T-helper 1 cell treated with Interleukin-12 subunit alpha and Interleukin-12 subunit beta and Interleukin-4 antibody, amounts not matched to agents 30 μg/mL and 1 μg/mL, for 36 hours (primary cell): Measurements from ENCODE around the gene DNAH10.

Experiments
- H3K27ac Mint-ChIP-seq: one replicate; pipeline ENCODE4 v1.8.0; 2021; ENCODE audit warnings: mild to moderate bottlenecking, mixed read lengths
- H3K27me3 Mint-ChIP-seq: one replicate; pipeline ENCODE4 v1.8.0; 2021; ENCODE audit warnings: low read depth, mixed read lengths
- H3K36me3 Mint-ChIP-seq: one replicate; pipeline ENCODE4 v1.8.0; 2021; ENCODE audit warnings: low read depth, mixed read lengths
- H3K4me1 Mint-ChIP-seq: one replicate; pipeline ENCODE4 v1.8.0; 2021; ENCODE audit warnings: low read depth, mixed read lengths
- H3K4me3 Mint-ChIP-seq: one replicate; pipeline ENCODE4 v1.8.0; 2021; ENCODE audit warnings: mild to moderate bottlenecking, moderate library complexity, mixed read lengths
- H3K9me3 Mint-ChIP-seq: one replicate; pipeline ENCODE4 v1.8.0; 2021; ENCODE audit warnings: mixed read lengths

Gene DNAH10

GRCh38 chr12:123761841-123762714 lies at the start of gene DNAH10:
DNAH10 (plus strand) TSS chr12:123762301; CDS start chr12:123762337, 36 bp downstream.
- peak within 1 kb of the TSS; percentile 77 for H3K4me3 Mint-ChIP-seq
- no peaks in the 10 kb centered on the region for H3K36me3 Mint-ChIP-seq
- H3K4me1 Mint-ChIP-seq, result no peaks in the 10 kb centered on the region
- H3K27ac Mint-ChIP-seq, result no peak within 1 kb of the TSS
- peaks cover 11% of the 10 kb centered on the region for H3K27me3 Mint-ChIP-seq
- no peaks in the 10 kb centered on the region for H3K9me3 Mint-ChIP-seq

GRCh38 chr12:123712780-123713319 lies 49.3 kb upstream of the DNAH10 start:
- peak overlapping the region; percentile 79 for H3K27ac Mint-ChIP-seq
- H3K4me1 Mint-ChIP-seq, result peaks cover 33% of the 10 kb centered on the region
- H3K27me3 Mint-ChIP-seq, result no peaks in the 10 kb centered on the region
- no peaks in the 10 kb centered on the region for H3K9me3 Mint-ChIP-seq
- peak overlapping the region; percentile 88 for H3K4me3 Mint-ChIP-seq
- H3K36me3 Mint-ChIP-seq, result peaks cover 4% of the 10 kb centered on the region

- Mint-ChIP-seq H3K27ac (peak overlapping the region; percentile 79), H3K4me3 (peak overlapping the region; percentile 88), H3K36me3 (peaks cover 4% of the 10 kb centered on the region), H3K9me3 (no peaks in the 10 kb centered on the region), H3K4me1 (peaks cover 33% of the 10 kb centered on the region), H3K27me3 (no peaks in the 10 kb centered on the region)
Measured at GRCh38 chr12:123713398-123713797, 48.7 kb upstream of the DNAH10 start.

GRCh38 chr12:123713823-123714585 lies 48.1 kb upstream of the DNAH10 start:
- H3K9me3 Mint-ChIP-seq, result no peaks in the 10 kb centered on the region

GRCh38 chr12:123715195-123715594 lies 46.9 kb upstream of the DNAH10 start:
- H3K9me3 Mint-ChIP-seq, result no peaks in the 10 kb centered on the region
- peak overlapping the region; percentile 58 for H3K27ac Mint-ChIP-seq
- peaks cover 37% of the 10 kb centered on the region for H3K4me1 Mint-ChIP-seq
- H3K27me3 Mint-ChIP-seq, result no peaks in the 10 kb centered on the region
- H3K36me3 Mint-ChIP-seq, result peaks cover 8% of the 10 kb centered on the region
- H3K4me3 Mint-ChIP-seq, result no peak overlapping the region

More at GRCh38 chr12:123713823-123714585, 48.1 kb upstream of the DNAH10 start:
- Mint-ChIP-seq H3K36me3 (peaks cover 4% of the 10 kb centered on the region), H3K4me1 (peaks cover 33% of the 10 kb centered on the region), H3K4me3 (peak overlapping the region; percentile 88), H3K27me3 (no peaks in the 10 kb centered on the region), H3K27ac (peak overlapping the region; percentile 79)

GRCh38 chr12:123717350-123717749 lies 44.8 kb upstream of the DNAH10 start:
- no peaks in the 10 kb centered on the region for H3K9me3 Mint-ChIP-seq
- no peak overlapping the region for H3K4me3 Mint-ChIP-seq
- peaks cover 35% of the 10 kb centered on the region for H3K4me1 Mint-ChIP-seq
- peak overlapping the region; percentile 22 for H3K27ac Mint-ChIP-seq
- no peaks in the 10 kb centered on the region for H3K27me3 Mint-ChIP-seq
- peaks cover 8% of the 10 kb centered on the region for H3K36me3 Mint-ChIP-seq

GRCh38 chr12:123720141-123720814 lies 41.8 kb upstream of the DNAH10 start:
- Mint-ChIP-seq H3K9me3 (no peaks in the 10 kb centered on the region), H3K27me3 (no peaks in the 10 kb centered on the region), H3K27ac (peak overlapping the region; percentile 59), H3K36me3 (peaks cover 16% of the 10 kb centered on the region), H3K4me3 (no peak overlapping the region), H3K4me1 (peaks cover 18% of the 10 kb centered on the region)

- Mint-ChIP-seq H3K4me3 (no peak overlapping the region), H3K36me3 (peaks cover 21% of the 10 kb centered on the region), H3K27me3 (no peaks in the 10 kb centered on the region), H3K4me1 (peaks cover 14% of the 10 kb centered on the region), H3K27ac (no peak overlapping the region), H3K9me3 (no peaks in the 10 kb centered on the region)
Measured at GRCh38 chr12:123721245-123721644, 40.9 kb upstream of the DNAH10 start.

GRCh38 chr12:123723011-123723410 lies 39.1 kb upstream of the DNAH10 start:
- Mint-ChIP-seq H3K36me3 (peaks cover 29% of the 10 kb centered on the region), H3K4me1 (peaks cover 14% of the 10 kb centered on the region), H3K9me3 (no peaks in the 10 kb centered on the region), H3K4me3 (no peak overlapping the region), H3K27me3 (no peaks in the 10 kb centered on the region), H3K27ac (no peak overlapping the region)

GRCh38 chr12:123723765-123724164 lies 38.3 kb upstream of the DNAH10 start:
- peaks cover 34% of the 10 kb centered on the region for H3K36me3 Mint-ChIP-seq
- H3K9me3 Mint-ChIP-seq, result no peaks in the 10 kb centered on the region
- peaks cover 14% of the 10 kb centered on the region for H3K4me1 Mint-ChIP-seq
- no peaks in the 10 kb centered on the region for H3K27me3 Mint-ChIP-seq
- H3K4me3 Mint-ChIP-seq, result no peak overlapping the region
- H3K27ac Mint-ChIP-seq, result no peak overlapping the region

- H3K36me3 Mint-ChIP-seq, result peaks cover 40% of the 10 kb centered on the region
- H3K4me1 Mint-ChIP-seq, result peaks cover 6% of the 10 kb centered on the region
- H3K9me3 Mint-ChIP-seq, result no peaks in the 10 kb centered on the region
- no peak overlapping the region for H3K4me3 Mint-ChIP-seq
- no peak overlapping the region for H3K27ac Mint-ChIP-seq
- H3K27me3 Mint-ChIP-seq, result no peaks in the 10 kb centered on the region
Measured at GRCh38 chr12:123726244-123726643, 35.9 kb upstream of the DNAH10 start.

GRCh38 chr12:123726962-123727361 lies 35.1 kb upstream of the DNAH10 start:
- Mint-ChIP-seq H3K4me3 (no peak overlapping the region), H3K36me3 (peaks cover 48% of the 10 kb centered on the region), H3K27me3 (no peaks in the 10 kb centered on the region), H3K9me3 (no peaks in the 10 kb centered on the region), H3K27ac (no peak overlapping the region), H3K4me1 (peaks cover 7% of the 10 kb centered on the region)

- no peak overlapping the region for H3K4me3 Mint-ChIP-seq
- H3K27ac Mint-ChIP-seq, result no peak overlapping the region
- peaks cover 9% of the 10 kb centered on the region for H3K4me1 Mint-ChIP-seq
- no peaks in the 10 kb centered on the region for H3K27me3 Mint-ChIP-seq
- peaks cover 49% of the 10 kb centered on the region for H3K36me3 Mint-ChIP-seq
- no peaks in the 10 kb centered on the region for H3K9me3 Mint-ChIP-seq
Measured at GRCh38 chr12:123727878-123728277, 34.2 kb upstream of the DNAH10 start.

- Mint-ChIP-seq H3K4me3 (no peak overlapping the region), H3K9me3 (no peaks in the 10 kb centered on the region), H3K27me3 (no peaks in the 10 kb centered on the region), H3K4me1 (peaks cover 4% of the 10 kb centered on the region), H3K36me3 (peaks cover 56% of the 10 kb centered on the region), H3K27ac (no peak overlapping the region)
Measured at GRCh38 chr12:123731596-123731995, 30.5 kb upstream of the DNAH10 start.
